Stimulated activated CD8-positive, alpha-beta memory T cell treated with anti-CD3 and anti-CD28 coated beads, Interleukin-4, amount 100 ng/mL, for 4 hours (primary cell): ENCODE data around the gene KCNQ4.
A peak's percentile ranks its signal among the peaks of the same experiment; 100 is the strongest.

Source experiments
- DNase-seq, 2 donors: peaks; one replicate each; pipeline ENCODE4 v3.0.0-alpha.2; 2020; ENCODE audit warnings: low read depth in 2 of 2, low spot score in 1 of 2

KCNQ4 gene

DNA sequence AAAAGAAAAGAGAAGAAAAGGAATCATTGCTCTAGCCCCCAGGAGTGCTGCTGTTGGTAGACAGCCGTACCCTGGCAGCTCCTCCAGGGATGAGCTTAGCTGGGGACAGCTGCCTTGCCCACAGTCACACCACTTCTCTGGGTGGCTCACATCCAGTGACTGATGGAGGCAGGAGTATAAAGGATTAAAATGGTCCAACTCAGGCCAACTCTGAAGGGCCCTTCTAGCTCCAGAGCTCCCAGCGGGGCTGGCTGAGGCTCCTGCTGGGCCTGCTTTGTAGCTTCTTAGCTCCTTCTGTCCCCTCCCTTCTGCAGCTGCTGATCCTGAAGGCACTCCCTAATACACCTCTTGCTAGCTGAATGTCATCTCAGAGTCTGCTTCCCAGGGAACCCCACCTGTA is 74.2 kb downstream of the KCNQ4 start:
- no peak for DNase-seq

DNA sequence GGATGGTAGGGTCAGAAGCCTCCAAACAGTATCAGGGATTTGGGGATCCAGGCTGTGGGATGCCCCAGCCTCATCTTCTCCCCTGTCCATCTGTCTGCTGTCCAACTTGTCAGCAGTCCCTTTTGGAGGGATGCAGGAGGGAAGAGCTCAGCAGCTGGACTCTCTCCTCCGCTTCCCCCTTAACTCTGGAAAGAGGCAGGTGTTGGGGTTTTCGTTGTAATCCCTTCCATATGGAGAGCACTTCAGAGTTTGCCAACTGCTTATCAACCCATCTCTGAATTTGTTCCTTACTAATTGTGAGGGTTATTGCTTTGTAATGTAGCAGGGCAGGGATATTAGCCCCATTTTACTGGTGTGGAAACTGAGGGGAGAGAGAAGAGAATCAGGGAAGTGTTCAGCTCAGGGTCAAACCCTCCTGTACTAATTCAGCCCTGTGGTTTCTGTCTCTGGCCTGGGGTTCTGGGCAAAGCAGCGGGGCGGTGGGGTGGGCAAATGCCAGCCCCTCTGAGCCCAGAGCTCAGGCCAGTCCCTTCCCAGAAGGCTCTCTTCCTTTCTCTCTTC is 75.3 kb downstream of the KCNQ4 start:
- DNase-seq: no peak

DNA sequence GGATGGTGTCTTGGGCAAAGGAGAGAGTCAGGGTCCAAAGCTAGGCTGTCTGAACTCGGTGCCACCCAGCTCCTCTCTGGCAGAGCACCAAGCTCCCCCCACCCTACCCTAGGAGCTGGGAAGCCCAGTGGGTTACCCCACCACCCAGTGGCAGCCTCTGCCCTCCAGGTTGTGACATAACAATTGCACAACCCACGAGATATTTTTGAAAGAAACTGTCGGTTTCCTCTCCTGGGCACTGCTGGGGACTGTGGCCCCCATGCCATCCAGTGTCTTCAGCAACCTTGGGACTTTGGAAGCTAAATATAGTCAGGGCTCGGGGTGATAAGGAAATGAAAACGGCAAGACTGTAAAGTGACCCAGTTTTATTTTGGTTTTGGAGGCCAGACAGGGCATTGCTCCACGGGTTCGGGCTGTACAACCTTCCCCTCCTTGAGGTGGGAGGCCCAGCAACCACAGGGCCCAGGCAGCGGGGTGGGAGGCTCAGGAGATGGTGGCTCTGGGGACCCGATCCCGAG is 77.2 kb downstream of the KCNQ4 start:
- DNase-seq: no peak

DNA sequence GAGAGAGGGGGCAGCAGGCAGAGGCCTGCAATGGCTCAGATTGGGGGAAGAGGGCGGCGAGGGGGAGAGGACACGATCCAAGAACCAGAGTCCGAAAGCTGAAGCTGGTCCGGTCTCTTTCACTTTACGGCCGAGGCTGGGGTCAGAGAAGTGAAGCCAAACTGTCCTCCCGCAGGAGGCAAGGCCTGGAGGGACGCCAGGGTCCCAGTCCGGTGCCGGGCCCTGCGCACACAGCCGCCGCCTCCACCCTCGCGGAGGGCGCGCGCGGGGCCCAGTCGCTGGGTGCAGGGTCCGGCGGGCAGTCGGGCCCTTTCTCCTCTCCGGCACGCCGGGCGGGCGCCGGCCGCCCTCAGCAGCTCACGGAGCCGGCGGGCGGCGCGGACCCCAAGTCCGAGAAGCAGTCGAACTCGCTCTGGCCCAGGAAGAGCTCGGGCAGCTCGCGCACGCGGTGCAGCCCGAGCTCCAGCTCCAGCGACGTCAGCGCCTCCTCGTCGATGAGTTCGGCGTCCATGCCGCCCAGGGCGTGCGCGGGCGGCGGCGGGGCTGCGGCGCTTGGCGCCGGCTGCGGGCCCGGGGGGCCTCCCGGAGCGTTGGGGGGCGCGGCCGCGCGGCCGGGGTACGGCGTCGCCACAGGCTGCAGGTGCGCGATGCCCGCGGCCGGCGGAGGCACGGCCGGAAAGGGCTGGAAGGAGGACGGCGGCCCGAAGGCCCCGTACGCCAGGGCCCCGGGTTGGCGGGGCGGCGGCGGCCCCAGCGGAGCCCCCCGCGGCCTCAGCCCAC is 77.8 kb downstream of the KCNQ4 start:
- DNase-seq: no peak

DNA sequence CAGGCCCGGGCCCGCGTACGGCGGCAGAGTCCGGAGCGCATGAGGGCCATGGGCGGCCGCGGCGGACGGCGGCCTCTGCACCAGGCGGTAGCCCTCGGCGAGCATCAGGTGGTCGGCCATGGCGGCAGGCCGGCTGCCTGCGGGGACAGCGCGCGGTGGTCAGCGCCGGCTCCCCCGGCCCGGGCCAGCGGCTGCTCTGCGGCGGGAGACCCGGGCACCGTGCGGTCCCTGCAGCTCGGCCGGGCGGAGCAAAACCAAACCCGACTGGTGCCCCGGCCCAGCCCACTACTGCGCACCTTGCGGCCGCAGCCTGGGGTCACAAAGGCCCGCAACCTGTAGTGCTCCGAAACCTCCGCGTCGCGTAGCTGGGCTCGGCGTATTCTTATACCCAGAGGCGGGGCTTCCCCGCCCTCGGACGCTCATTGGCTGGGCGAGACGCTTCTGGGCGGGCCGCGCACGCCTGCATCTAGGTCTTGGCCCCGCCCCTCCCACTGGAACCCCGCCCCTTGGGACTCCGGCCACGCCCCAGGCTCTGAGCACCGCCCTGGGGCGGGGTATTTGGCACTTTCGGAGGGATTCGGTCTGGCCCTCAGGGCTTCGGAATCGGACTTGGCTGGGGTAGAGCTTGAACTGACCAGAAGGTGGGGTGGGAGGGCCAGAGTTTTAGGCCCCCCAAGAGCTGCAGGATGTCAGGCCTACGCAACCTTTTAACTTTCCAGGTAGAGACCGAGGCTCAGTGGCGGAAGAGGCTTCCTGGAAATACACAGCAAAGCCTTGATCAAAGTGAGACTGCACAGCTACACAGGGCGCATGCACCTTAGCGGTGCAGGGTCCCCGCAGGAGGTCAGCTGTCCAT is 78.6 kb downstream of the KCNQ4 start, which contains the start of gene CITED4:
CITED4 (minus strand) TSS at position 356 of the 856 bp plus-strand sequence; CDS start at position 120, 236 bp downstream.
- DNase-seq: peak; percentile 90 to 91

DNA sequence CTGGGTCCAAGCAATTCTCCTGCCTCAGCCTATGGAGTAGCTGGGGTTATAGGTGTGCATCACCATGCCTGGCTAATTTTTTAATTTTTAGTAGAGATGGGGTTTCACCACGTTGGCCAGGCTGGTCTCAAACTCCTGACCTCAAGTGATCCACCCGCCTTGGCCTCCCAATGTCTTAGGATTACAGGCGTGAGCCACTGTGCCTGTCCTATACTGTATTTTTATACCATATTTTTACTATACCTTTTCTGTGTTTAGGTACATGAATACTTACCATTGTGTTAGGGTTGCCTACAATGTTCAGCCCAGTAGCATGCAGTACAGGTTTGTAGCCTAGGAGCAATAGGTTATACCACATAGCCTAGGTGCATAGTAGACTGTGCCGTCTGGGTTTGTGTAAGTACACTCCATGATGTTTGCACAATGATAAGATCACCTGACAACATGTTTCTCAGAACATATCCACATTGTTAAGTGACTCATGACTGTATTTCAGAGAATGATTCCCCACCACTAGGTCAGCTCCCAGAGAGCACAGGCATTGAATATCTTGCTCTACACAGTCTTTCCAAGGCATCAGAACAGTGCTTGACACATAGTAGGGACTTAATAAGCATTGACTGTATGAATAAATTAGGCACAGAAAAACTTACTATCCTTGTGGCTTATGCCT is 84.6 kb downstream of the KCNQ4 start:
- no peak for DNase-seq

DNA sequence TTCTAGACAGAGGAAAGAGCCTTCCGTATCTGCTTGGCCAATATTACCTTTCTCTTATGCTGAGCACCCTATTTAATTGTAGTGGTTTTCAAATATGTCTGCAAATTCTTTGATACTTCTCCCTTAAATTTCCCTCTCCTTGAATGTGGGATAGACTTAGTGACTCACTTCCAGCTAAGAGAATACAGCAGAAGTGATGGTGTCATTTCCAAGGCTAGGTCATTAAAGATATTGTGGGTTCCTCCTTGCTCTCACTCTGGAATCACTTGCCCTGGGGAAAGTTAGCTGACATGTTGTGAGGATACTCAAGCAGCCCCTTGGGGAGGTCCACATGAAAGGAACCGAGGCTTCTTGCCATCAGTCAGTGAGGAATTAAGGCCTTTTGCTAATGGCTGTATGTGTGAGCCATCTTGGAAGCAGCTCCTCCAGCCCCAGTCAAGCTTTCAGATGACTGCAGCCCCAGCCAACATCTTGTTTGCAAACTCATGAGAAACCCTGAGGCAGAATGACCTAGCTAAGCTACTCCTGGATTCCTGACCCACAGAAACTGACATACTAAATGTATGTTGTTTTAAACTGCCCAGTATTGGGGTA is 86.6 kb downstream of the KCNQ4 start:
- DNase-seq: no peak

DNA sequence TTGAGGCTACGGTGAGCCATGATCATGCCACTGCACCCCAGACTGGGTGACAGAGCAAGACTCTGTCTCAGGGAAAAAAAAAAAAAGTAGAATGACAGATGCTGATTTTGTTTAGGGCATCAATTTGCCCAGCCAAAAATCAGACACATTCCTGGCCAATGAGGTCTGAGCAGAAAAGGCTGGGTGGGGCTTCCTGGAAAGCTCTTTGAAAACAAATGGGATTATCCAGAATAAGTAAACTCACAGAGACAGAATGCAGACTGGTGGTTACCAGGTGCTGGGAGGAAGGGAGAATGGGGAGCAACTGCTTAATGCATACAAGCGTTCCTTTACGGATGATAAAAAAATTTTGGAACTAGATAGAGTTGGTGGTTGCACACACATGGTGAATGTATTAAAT is 88.7 kb downstream of the KCNQ4 start:
- no peak for DNase-seq

DNA sequence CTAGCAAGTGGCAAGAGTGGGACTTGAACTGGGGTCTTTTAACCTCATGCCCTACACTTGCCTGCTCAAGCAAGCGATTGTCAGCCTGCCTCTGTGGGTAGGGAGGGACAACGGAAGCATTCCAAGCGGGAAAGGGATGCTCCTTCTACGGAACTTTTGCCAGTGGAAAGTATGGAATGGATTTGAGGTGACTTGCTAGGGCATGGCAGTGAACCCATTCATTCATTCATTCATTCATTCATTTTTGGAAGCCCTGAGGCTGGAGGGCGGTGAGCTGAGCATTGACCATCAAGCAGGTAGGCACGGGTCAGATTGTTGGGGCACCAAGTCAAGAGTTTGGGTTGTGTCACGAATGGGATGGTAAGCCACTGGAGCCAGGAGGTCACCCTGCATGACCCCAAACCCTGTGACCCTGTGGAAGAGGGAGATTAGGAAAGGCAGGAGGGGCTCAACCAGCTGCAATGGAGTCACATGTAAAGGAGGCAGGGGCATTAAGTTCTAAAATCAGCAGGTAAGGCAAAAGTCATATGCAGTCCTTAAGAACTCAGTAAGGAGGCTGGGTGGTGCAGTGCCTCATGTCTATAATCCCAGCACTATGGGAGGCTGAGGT is 90.4 kb downstream of the KCNQ4 start:
- no peak for DNase-seq

DNA sequence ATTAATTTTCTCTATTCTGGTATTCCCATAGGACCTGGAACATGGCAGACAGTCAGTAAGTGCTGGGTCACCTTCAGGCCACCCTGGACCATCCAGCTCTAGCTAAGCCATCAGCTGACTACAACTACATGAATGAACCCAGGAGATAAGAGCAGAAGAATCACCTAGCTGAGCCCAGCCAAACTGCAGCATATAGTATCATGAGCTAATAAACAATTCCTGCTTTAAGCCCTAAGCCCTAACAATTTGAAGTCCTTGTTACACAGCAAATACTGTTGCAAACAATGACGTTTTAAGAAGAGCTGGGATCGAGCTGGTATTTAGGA is 92.8 kb downstream of the KCNQ4 start:
- no peak for DNase-seq

DNA sequence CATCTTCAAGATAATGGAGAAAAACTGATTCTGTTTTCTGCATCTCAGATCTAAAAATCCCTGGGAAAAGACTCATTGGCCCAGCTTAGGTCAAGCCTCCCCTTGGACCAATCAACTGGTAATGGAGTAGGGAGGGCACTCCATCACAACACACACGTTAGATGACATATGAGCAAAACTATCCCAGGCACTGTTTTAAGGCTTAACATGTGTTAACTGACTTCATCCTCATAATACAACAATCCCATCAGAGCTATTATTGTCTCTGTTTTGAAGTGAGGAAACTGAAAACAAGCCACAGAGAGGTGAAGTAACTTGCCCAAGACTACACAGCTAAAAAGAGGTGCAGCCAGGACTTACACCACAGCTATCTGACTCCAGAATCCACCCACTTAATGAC is 93.3 kb downstream of the KCNQ4 start:
- no peak for DNase-seq

DNA sequence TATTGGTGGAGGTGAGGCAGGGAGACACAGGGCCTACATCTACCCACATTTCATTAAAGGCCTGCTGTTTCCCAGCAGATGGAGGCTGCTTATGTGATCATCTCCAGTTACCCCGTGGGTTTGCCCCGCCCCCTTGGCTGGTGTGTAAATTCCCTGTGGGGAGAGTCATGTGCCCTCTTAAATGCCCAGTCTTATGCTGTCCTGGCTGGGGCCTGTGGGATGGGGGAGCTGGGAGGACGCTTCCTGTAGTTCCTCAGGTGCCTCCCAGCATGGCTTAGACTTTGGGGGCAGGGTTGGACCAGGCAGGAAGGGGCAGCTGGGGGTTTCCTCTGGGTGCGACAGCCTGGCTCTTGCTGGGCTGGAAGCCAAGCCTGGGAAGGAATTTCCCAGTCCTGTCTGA is 94.1 kb downstream of the KCNQ4 start:
- peak in 1 of 2 donors; percentile 30 for DNase-seq

DNA sequence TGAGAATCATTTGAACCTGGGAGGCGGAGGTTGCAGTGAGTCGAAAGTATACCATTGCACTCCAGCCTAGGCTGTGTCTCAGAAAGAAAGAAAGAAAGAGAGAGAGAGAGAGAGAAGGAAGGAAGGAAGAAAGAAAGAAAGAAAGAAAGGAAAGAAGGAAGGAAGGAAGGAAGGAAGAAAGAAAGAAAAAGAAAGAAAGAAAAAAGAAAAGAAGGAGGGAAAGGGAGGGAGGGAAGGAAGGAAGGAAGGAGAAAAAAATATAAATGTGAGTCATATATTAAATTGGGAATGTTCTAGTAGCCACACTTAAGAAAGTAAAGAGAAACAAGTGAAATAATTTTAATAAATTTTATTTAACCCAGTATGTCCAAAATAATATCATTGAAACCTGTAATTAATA is 95.3 kb downstream of the KCNQ4 start:
- DNase-seq: no peak

DNA sequence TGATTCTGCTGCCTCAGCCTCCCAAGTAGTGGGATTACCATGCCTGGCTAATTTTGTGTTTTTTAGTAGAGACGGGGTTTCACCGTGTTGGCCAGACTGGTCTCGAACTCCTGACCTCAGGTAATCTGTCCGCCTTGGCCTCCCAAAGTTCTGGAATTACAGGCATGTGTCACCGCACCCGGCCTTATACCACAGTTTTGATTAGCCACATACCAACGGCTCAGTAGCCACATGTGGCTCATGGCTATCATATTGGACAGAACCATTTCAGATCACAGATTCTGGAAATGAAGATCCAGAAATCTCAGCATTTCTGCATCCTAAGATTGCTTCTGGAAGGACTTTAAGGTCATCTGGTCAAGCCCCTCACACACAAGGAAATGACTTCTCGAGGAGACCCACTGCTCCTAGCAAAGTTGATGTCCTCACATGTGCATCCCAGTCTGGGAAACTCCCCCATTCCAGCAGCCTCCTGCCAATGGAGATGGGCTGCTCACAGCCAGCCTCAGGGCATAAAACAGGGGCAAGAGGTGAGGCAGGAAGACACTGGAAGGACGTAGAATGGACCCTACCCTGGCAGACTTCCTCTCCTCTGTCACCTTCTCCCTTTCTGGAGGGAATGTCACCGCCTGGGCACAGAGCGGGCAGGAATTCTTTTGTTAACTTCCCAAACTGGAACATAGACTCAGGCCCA is 96.0 kb downstream of the KCNQ4 start:
- DNase-seq: no peak

DNA sequence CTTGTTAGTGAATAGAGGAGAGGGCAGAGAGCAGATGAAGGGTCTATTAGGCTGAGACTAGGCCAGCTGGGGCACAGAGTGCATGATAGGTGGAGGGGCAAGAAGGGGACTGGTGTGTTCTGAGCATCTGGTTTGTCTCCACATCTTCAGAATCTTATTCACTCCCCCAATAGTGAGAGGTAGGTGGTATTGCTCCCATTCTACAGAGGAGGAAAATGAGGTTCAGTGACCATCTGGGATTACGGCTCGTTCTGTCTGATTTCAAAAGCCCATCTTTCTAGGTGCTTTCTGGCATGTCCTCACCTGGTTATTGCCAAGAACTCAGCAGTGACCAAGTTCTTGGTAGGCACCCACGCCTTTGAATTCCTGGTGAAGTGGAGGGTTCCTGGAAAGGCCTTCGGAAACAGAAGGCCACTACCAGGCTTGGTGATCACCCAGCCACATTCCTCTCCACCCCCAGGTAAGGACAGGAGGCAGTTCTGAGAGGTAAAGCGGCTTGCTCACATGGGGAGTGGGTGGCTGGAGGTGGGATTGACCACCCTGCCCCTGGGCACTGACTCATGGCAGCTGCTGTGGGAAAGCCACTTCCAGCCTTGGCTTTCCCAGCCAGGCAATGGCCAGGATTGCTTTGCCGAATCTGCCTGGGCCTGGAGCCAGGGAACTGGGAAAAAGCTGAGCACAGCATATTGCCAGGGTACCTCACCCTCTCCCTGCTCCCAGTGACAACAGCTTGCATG is 97.4 kb downstream of the KCNQ4 start:
- no peak for DNase-seq

DNA sequence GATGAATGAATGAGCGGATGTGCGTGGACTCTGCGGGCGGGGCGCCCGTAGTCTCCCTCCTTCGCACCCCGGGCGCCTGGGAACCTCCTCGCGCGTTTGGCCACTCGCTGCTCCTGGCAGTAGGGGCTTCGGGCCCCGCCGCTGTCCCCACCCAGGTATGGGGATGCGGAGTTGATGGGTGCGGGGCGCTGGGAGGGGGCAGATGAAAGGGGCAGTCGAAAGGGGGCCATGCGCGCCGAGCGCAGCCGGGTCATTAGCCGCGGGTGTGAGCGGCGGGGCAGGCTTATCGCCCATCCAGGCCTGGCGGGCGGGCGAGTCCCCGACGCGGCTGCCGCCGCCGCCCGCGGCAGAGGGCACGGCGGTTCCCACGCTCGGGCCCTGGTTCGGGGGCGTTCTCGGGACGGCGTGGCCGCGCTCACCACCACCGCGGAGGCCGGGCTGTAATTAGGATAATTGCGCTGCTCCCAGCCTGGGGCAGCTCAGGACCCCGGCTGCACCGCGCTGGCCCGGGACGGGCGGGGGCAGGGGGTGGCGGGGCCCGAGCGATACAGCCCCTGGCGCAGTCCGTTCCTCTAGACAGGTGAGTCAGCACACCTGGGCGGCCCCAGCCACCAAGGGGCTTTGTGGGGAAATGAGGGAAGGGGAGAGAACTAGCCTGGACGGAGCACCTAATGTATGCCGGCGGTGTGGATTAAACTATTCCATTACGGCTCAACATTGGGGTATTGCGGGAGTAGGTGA is 100.6 kb downstream of the KCNQ4 start:
- no peak for DNase-seq

DNA sequence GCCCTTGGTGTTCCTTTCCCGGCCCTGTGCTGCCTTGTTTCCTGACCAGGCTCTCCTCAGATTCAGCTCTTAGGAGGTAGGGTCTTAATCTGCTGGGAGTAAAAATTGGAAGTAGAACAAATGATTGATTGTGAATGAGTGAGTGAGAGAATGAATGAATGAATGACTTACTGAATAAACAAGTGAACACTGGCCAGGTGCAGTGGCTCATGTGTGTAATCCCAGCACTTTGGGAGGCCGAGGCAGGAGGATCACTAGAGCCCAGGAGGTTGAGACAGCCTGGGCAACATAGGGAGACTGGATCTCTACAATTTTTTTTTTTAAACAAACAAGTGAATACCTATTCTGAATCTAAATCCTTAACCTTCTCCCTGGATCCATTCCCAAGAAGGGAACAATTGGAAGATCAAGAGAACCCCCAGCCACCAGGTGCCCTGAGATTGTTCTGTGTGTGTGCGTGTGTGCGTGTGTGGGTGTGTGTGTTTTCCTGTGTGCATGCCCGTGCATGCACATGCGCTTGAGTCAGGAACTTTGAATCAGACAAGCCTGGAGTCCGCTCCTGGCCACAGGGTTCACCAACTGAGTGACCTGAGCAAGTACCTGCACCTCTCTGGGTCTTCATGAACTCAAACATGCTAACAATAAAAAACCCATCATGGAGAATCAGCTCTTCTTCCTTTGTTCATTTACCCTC is 102.9 kb downstream of the KCNQ4 start:
- DNase-seq: no peak

DNA sequence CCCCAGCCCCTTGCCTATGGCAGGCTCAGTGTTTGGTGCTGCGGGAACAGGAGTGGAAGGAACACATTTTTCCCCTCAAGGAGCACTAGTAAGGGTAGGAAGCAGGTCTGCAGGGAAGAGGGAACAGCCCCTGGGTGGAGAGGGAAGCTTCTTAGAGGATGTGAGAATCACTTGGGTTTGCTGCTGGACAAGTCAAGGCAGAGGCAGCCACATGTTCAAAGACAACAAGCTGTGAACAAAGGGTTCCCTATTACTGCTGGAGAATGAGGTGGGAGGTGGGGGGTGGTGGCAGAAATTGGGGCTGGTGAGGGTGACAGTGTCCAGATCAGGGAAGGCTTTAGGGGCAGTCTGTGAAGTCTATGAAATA is 103.4 kb downstream of the KCNQ4 start:
- no peak for DNase-seq
